HepG2 (cell line): Measurements from ENCODE around the gene ARHGEF40. TPM values are rescaled to one million over a fixed set of nuclear protein-coding genes. Genes with fewer than 3 reads are reported as not detected.
A peak's percentile ranks its signal among the peaks of the same experiment; 100 is the strongest.

Source experiments
- CCDC6 ChIP-seq: sonication (generic); formaldehyde crosslinking; IDR thresholded peaks from 2 replicates; pipeline ENCODE4 v1.8.1; 2022; ENCODE audit warnings: mild to moderate bottlenecking, missing genetic modification reagents, moderate library complexity
- DNMT1 ChIP-seq: sonication (generic); formaldehyde crosslinking; IDR thresholded peaks from 2 replicates; pipeline ENCODE4 v1.5.1; 2020; ENCODE audit warnings: mild to moderate bottlenecking, missing genetic modification reagents
- HDAC6 ChIP-seq: fragments of 200-600 bp; sonication (generic); IDR thresholded peaks from 2 replicates; pipeline ENCODE4 v1.7.0; 2017; ENCODE audit warnings: mild to moderate bottlenecking, antibody characterized with exemption, low read length, low read depth
- KDM2A ChIP-seq: sonication (generic); formaldehyde crosslinking; IDR thresholded peaks from 2 replicates; pipeline ENCODE4 v1.4.0; 2020; ENCODE audit warnings: low read depth, missing genetic modification reagents, borderline replicate concordance
- MED8 ChIP-seq: sonication (generic); formaldehyde crosslinking; IDR thresholded peaks from 2 replicates; pipeline ENCODE4 v1.8.1; 2023; ENCODE audit warnings: mild to moderate bottlenecking, missing genetic modification reagents; ENCODE audit not compliant: insufficient replicate concordance
- MTF1 ChIP-seq: sonication (generic); formaldehyde crosslinking; IDR thresholded peaks from 2 replicates; pipeline ENCODE4 v1.5.0; 2020; ENCODE audit warnings: missing genetic modification reagents
- REXO4 ChIP-seq: sonication (generic); formaldehyde crosslinking; IDR thresholded peaks from 2 replicates; pipeline ENCODE4 v1.8.0; 2022; ENCODE audit warnings: missing genetic modification reagents, mild to moderate bottlenecking, borderline replicate concordance
- RFXAP ChIP-seq: sonication (generic); formaldehyde crosslinking; IDR thresholded peaks from 2 replicates; pipeline ENCODE4 v1.4.0; 2020; ENCODE audit warnings: missing genetic modification reagents, borderline replicate concordance
- SMARCE1 ChIP-seq: fragments of 450-650 bp; IDR thresholded peaks from 2 replicates; pipeline ENCODE4 v1.6.1; 2017; ENCODE audit warnings: borderline replicate concordance
- ZBTB1 ChIP-seq: sonication (generic); formaldehyde crosslinking; IDR thresholded peaks from 2 replicates; pipeline ENCODE4 v1.4.0; 2020; ENCODE audit warnings: missing genetic modification reagents, borderline replicate concordance
- ZMYM3 ChIP-seq: sonication (generic); formaldehyde crosslinking; IDR thresholded peaks from 2 replicates; pipeline ENCODE4 v1.5.1; 2020; ENCODE audit warnings: mild to moderate bottlenecking, missing genetic modification reagents
- ZMYM4 ChIP-seq: sonication (generic); formaldehyde crosslinking; IDR thresholded peaks from 2 replicates; pipeline ENCODE4 v1.8.1; 2023; ENCODE audit warnings: mild to moderate bottlenecking, missing genetic modification reagents
- ZNF10 ChIP-seq: sonication (generic); formaldehyde crosslinking; IDR thresholded peaks from 2 replicates; pipeline ENCODE4 v1.4.0; 2020; ENCODE audit warnings: mild to moderate bottlenecking, low read depth, missing genetic modification reagents, borderline replicate concordance
- ZNF577 ChIP-seq: sonication (generic); formaldehyde crosslinking; IDR thresholded peaks from 2 replicates; pipeline ENCODE4 v1.4.0; 2020; ENCODE audit warnings: mild to moderate bottlenecking, low read depth, missing genetic modification reagents, borderline replicate concordance
- ZNF605 ChIP-seq: sonication (generic); formaldehyde crosslinking; IDR thresholded peaks from 2 replicates; pipeline ENCODE4 v1.8.0; 2022; ENCODE audit warnings: mild to moderate bottlenecking, missing genetic modification reagents
- polyA plus RNA-seq, 8 experiments: library from polyadenylated mRNA; depleted of rRNA in 3 of 8; stranded (reverse) in 7 of 8; unstranded in 1 of 8; fragments of >200 nt; fragmentation: Illumina TruSeq in 4 of 8; extraction: Trizol in 4 of 8; gene quantifications; 2 replicates each; pipeline versions ENCODE4 v1.2.1 to v1.2.3, GENCODE V29; 2011 to 2016; ENCODE audit warnings: low read depth in 4 of 8, missing spikeins in 1 of 8, mixed read lengths in 1 of 8; ENCODE audit not compliant: insufficient read depth in 1 of 8
- total RNA-seq, 5 experiments: library from RNA; depleted of rRNA; stranded (reverse); fragments of >200 nt; fragmentation: Illumina TruSeq; extraction: Trizol; gene quantifications; 2 replicates each; pipeline ENCODE4 v1.2.3, GENCODE V29; 2016; ENCODE audit warnings: low read depth in 1 of 5
- TF ChIP-seq, protein P1 (sequence below): fragments of 450-650 bp; IDR thresholded peaks from 2 replicates; pipeline ENCODE4 v1.6.1; 2017; ENCODE audit warnings: mild to moderate bottlenecking
- TF ChIP-seq, protein P2 (sequence below): sonication (generic); formaldehyde crosslinking; IDR thresholded peaks from 2 replicates; pipeline ENCODE4 v1.4.0; 2020; ENCODE audit warnings: mild to moderate bottlenecking, missing genetic modification reagents
- TF ChIP-seq, protein P3 (sequence below): sonication (generic); formaldehyde crosslinking; IDR thresholded peaks from 2 replicates; pipeline ENCODE4 v1.4.0; 2020; ENCODE audit warnings: low read depth, missing genetic modification reagents
- TF ChIP-seq, protein P4 (sequence below): IDR thresholded peaks from 2 replicates; pipeline ENCODE4 v1.6.1; 2016; ENCODE audit warnings: mild to moderate bottlenecking, missing biosample characterization, missing genetic modification reagents

The ARHGEF40 gene
- total and polyA plus RNA-seq, 2 of the 13 experiments (the other 11 are each of a cell fraction or from before 2014, with no cell fraction given): 28.1 to 78.1 TPM

DNA sequence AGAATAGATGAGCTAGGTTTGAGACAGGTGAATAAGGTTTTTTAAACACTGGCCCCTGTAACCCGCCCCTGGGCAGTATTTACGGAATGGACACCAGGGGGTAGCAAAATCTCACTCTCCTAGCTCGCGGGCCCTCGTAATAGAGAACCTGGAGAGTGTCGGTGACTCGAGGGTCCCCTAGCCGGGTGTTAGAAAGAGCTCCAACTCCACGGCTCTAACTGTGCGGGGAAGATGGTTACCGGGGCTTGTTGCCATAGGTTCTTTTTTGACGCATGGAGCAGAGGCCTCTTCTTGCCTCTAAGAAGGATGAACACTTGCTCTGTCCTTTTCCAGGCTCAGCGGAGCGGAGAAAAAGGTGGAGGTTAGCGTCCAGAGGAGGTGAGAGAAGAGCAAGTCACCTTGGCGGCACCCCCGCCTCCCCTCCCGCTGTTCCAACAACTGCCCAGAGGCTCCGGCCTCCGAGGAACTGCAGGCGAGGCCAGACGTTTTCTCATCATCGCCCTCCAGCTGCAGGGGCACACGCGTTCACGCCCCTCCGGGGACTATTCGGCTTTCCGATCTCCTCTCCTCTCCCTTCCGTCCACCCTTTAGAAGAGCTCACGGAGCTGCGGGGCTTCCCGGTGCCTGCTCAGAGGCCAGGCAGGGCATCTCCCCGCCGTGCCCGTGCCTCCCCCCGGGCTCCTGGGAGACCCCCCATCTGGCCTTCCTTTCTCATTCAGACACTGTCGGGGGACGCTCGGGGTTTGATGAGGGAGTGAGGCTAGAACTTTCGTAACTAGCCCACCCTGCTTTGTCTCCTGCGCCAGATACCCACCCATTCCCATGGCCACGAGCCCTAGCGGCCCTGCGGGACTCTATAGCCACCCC lies 1.4 kb upstream of the ARHGEF40 start (continued):
- TF ChIP-seq, protein P1, sequence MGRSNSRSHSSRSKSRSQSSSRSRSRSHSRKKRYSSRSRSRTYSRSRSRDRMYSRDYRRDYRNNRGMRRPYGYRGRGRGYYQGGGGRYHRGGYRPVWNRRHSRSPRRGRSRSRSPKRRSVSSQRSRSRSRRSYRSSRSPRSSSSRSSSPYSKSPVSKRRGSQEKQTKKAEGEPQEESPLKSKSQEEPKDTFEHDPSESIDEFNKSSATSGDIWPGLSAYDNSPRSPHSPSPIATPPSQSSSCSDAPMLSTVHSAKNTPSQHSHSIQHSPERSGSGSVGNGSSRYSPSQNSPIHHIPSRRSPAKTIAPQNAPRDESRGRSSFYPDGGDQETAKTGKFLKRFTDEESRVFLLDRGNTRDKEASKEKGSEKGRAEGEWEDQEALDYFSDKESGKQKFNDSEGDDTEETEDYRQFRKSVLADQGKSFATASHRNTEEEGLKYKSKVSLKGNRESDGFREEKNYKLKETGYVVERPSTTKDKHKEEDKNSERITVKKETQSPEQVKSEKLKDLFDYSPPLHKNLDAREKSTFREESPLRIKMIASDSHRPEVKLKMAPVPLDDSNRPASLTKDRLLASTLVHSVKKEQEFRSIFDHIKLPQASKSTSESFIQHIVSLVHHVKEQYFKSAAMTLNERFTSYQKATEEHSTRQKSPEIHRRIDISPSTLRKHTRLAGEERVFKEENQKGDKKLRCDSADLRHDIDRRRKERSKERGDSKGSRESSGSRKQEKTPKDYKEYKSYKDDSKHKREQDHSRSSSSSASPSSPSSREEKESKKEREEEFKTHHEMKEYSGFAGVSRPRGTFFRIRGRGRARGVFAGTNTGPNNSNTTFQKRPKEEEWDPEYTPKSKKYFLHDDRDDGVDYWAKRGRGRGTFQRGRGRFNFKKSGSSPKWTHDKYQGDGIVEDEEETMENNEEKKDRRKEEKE: no peak
- no peak for TF ChIP-seq ZNF577 (CRISPR knock-in tag)
- TF ChIP-seq CCDC6: peak; percentile 31; the same call in 1 of the 2 replicates
- no peak for TF ChIP-seq HDAC6
- no peak for TF ChIP-seq MTF1 (CRISPR knock-in tag)
- TF ChIP-seq, protein P2, sequence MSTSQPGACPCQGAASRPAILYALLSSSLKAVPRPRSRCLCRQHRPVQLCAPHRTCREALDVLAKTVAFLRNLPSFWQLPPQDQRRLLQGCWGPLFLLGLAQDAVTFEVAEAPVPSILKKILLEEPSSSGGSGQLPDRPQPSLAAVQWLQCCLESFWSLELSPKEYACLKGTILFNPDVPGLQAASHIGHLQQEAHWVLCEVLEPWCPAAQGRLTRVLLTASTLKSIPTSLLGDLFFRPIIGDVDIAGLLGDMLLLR (CRISPR knock-in tag): no peak; the same call in none of the 2 replicates
- TF ChIP-seq REXO4: no peak
- no peak for TF ChIP-seq ZMYM4
- TF ChIP-seq ZNF10 (CRISPR knock-in tag): no peak
- TF ChIP-seq KDM2A (CRISPR knock-in tag): peak; percentile 43; the same call in 1 of the 2 replicates
- no peak for TF ChIP-seq MED8
- TF ChIP-seq, protein P3, sequence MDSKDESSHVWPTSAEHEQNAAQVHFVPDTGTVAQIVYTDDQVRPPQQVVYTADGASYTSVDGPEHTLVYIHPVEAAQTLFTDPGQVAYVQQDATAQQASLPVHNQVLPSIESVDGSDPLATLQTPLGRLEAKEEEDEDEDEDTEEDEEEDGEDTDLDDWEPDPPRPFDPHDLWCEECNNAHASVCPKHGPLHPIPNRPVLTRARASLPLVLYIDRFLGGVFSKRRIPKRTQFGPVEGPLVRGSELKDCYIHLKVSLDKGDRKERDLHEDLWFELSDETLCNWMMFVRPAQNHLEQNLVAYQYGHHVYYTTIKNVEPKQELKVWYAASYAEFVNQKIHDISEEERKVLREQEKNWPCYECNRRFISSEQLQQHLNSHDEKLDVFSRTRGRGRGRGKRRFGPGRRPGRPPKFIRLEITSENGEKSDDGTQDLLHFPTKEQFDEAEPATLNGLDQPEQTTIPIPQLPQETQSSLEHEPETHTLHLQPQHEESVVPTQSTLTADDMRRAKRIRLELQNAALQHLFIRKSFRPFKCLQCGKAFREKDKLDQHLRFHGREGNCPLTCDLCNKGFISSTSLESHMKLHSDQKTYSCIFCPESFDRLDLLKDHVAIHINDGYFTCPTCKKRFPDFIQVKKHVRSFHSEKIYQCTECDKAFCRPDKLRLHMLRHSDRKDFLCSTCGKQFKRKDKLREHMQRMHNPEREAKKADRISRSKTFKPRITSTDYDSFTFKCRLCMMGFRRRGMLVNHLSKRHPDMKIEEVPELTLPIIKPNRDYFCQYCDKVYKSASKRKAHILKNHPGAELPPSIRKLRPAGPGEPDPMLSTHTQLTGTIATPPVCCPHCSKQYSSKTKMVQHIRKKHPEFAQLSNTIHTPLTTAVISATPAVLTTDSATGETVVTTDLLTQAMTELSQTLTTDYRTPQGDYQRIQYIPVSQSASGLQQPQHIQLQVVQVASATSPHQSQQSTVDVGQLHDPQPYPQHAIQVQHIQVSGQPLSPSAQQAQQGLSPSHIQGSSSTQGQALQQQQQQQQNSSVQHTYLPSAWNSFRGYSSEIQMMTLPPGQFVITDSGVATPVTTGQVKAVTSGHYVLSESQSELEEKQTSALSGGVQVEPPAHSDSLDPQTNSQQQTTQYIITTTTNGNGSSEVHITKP (CRISPR knock-in tag): no peak
- 0 out of 2 replicates have a peak, but pooled peaks have one; percentile 50 for TF ChIP-seq RFXAP (CRISPR knock-in tag)
- TF ChIP-seq SMARCE1: no peak
- TF ChIP-seq DNMT1 (CRISPR knock-in tag): no peak
- TF ChIP-seq ZMYM3 (CRISPR knock-in tag): no peak; the same call in 1 of the 2 replicates
- TF ChIP-seq, protein P4, sequence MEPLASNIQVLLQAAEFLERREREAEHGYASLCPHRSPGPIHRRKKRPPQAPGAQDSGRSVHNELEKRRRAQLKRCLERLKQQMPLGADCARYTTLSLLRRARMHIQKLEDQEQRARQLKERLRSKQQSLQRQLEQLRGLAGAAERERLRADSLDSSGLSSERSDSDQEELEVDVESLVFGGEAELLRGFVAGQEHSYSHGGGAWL (CRISPR knock-in tag): peak; percentile 47; the same call in 1 of the 2 replicates
- no peak for TF ChIP-seq ZBTB1
- TF ChIP-seq ZNF605 (CRISPR knock-in tag): 0 out of 2 replicates have a peak, but pooled peaks have one; percentile 38
